Measurements from ENCODE around the gene SSTR1.

Gene SSTR1, protein sequence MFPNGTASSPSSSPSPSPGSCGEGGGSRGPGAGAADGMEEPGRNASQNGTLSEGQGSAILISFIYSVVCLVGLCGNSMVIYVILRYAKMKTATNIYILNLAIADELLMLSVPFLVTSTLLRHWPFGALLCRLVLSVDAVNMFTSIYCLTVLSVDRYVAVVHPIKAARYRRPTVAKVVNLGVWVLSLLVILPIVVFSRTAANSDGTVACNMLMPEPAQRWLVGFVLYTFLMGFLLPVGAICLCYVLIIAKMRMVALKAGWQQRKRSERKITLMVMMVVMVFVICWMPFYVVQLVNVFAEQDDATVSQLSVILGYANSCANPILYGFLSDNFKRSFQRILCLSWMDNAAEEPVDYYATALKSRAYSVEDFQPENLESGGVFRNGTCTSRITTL

DNA sequence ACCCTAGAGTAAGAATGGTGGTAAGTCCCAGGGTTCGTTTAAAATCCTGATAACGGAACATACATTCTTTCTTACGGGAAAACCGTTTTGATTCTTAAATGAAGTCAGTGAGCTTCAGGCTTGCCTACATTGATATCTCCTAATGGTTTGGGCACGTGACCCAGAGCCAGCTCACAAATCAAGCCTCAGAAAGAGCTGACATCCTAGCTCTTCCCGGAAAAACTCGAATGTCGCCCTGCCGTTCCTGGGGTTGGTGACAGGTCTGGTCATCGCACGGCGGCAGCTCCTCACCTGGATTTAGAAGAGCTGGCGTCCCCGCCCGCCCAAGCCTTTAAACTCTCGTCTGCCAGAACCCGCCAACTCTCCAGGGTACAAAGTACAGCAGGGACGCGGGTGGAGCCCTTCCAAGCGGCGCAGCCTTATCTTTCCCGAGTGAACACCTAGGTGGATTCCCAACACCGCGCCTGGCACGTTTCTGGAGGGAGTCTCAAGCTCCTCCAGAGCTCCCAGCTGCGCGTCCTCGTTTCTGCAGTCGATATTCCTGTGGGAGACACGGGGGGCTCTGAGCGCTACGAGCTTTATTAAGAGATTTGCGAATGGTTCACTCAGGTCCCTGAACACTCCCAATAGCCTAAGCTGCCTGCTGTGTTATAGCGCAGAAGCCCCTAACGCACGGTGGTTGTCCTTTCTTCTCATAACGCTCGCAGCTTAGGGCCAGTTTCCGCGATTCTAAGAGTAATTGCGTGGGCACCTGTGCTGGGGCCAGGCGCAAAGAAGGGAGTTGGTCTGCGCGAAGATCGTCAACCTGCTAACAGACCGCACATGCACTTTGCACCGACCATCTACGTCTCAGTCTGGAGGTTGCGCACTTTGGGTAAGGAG lies at the start of gene SSTR1:
Gene SSTR1 (plus strand): TSS at position 169 of the 882 bp plus-strand sequence. CDS start 1,486 bp downstream, outside the sequence.
- H3K4me3 ChIP-seq (ENCODE audit: low read length) = no peak within 1 kb of the TSS
- WGBS (ENCODE audit: insufficient coverage, insufficient read length) = no CpG with 5 or more reads among the region's 49 CpGs
- no peaks in the 10 kb centered on the region for H3K36me3 ChIP-seq (ENCODE audit: control insufficient read depth, insufficient read depth, low read length)
- H3K9me3 ChIP-seq (ENCODE audit: control insufficient read depth, insufficient read depth, low read length) = no peaks in the 10 kb centered on the region
- peaks cover 56% of the 10 kb centered on the region for H3K27me3 ChIP-seq (ENCODE audit: control insufficient read depth, insufficient read depth, low read length)
- no peak for DNase-seq (ENCODE audit: low read depth, low spot score)
- no peak within 1 kb of the TSS for H3K27ac ChIP-seq (ENCODE audit: low read length)
- H3K4me1 ChIP-seq (ENCODE audit: control insufficient read depth, insufficient read depth, low read length) = peaks cover 8% of the 10 kb centered on the region; the same call in 1 of the 2 replicates

DNA sequence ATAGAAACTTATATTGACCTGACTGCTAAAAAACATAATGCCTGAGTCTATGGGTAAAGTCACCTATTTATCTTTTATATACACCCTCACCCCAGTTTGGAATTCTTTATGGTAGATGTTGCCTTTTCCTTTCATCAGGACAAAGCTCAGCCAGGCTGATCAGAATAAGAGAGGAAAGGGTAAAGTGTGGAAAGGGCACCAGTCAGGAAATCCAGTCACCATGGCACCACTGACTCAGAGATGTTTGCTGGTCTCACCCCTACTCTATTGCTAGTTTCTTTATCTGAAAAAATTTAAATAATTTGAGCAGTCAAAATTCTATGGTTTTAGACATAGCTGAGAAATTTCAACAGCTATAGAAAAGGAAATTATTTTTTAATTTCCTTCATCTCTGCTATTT lies 49.2 kb upstream of the SSTR1 start:
- no peaks in the 10 kb centered on the region for H3K9me3 ChIP-seq (ENCODE audit: control insufficient read depth, insufficient read depth, low read length)
- H3K36me3 ChIP-seq (ENCODE audit: control insufficient read depth, insufficient read depth, low read length) = no peaks in the 10 kb centered on the region
- no peaks in the 10 kb centered on the region for H3K27me3 ChIP-seq (ENCODE audit: control insufficient read depth, insufficient read depth, low read length)
- no peak overlapping the region for H3K4me3 ChIP-seq (ENCODE audit: low read length)
- H3K27ac ChIP-seq (ENCODE audit: low read length) = no peak overlapping the region
- no peak for DNase-seq (ENCODE audit: low read depth, low spot score)
- no peaks in the 10 kb centered on the region for H3K4me1 ChIP-seq (ENCODE audit: control insufficient read depth, insufficient read depth, low read length)

DNA sequence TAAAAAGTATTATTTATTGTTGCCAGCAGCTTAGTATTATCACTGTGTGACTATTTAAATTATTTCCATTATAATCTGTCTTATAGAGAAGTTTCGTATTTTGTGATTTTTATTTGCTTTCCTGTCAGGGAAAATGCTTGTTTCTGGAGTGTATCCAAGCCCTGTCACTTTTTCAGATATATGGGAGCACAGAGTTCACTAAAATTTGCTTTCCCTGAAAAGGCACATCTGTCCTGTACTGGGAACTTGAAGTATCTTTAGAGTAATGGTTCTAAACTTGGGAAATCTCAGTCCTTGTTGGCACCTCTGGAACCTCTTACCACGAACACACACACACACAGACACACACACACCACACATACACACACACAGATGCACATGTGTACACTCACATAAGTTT lies 39.3 kb upstream of the SSTR1 start:
- H3K4me3 ChIP-seq (ENCODE audit: low read length) = no peak overlapping the region
- no CpG with 5 or more reads among the region's 2 CpGs for WGBS (ENCODE audit: insufficient coverage, insufficient read length)

DNA sequence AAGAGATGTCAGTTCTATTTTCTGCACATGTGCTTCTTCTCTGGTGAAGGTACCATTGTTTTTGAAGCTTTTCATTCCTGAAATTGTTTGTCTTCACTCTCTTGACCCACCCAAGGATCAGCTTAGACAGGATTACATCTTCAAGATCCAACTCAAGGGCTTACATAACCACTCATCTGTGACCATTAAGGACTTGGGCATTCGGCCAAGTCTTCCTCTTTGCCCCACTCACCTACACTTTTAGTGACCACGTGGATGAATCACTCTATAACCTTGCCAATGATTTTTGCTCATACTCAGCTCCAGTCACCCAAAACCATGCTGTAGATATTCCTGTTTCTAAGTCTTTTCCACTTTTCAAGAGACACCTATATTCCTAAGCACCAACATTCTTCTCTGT lies 36.5 kb upstream of the SSTR1 start:
- no peaks in the 10 kb centered on the region for H3K9me3 ChIP-seq (ENCODE audit: control insufficient read depth, insufficient read depth, low read length)
- H3K27me3 ChIP-seq (ENCODE audit: control insufficient read depth, insufficient read depth, low read length) = no peaks in the 10 kb centered on the region
- no peak for DNase-seq (ENCODE audit: low read depth, low spot score)
- 0 out of 2 replicates have a peak, but pooled peaks cover 1% of the 10 kb centered on the region for H3K4me1 ChIP-seq (ENCODE audit: control insufficient read depth, insufficient read depth, low read length)
- H3K27ac ChIP-seq (ENCODE audit: low read length) = no peak overlapping the region
- no CpG with 5 or more reads among the region's 2 CpGs for WGBS (ENCODE audit: insufficient coverage, insufficient read length)
- H3K36me3 ChIP-seq (ENCODE audit: control insufficient read depth, insufficient read depth, low read length) = no peaks in the 10 kb centered on the region
- no peak overlapping the region for H3K4me3 ChIP-seq (ENCODE audit: low read length)

More for the DNA sequence above, 39.3 kb upstream of the SSTR1 start:
- Histone ChIP-seq H3K4me1 (ENCODE audit: control insufficient read depth, insufficient read depth, low read length) (no peaks in the 10 kb centered on the region), H3K36me3 (ENCODE audit: control insufficient read depth, insufficient read depth, low read length) (no peaks in the 10 kb centered on the region), H3K27ac (ENCODE audit: low read length) (no peak overlapping the region), H3K9me3 (ENCODE audit: control insufficient read depth, insufficient read depth, low read length) (no peaks in the 10 kb centered on the region), H3K27me3 (ENCODE audit: control insufficient read depth, insufficient read depth, low read length) (no peaks in the 10 kb centered on the region)
- no peak for DNase-seq (ENCODE audit: low read depth, low spot score)

DNA sequence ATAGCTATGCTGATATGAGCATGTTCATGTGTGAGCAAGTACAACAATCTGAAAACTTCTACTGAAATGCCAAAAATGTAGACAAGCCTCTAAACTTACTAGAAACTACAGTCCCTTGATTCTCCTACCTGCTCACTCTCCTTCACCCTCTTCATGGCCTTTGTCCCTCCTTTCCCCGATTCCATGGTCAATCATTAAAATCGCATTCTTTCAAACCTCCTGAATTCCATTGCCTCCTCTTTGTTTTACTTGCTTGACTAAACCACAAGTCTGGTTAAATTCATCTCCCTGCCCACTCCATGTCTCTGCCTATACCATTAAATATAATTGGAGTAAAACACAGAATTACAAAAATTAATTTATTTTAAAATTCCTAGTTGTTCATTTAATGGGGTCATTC lies 33.0 kb upstream of the SSTR1 start:
- Histone ChIP-seq H3K27ac (ENCODE audit: low read length) (no peak overlapping the region), H3K4me1 (ENCODE audit: control insufficient read depth, insufficient read depth, low read length) (0 out of 2 replicates have a peak, but pooled peaks cover 1% of the 10 kb centered on the region), H3K27me3 (ENCODE audit: control insufficient read depth, insufficient read depth, low read length) (no peaks in the 10 kb centered on the region), H3K9me3 (ENCODE audit: control insufficient read depth, insufficient read depth, low read length) (no peaks in the 10 kb centered on the region), H3K36me3 (ENCODE audit: control insufficient read depth, insufficient read depth, low read length) (no peaks in the 10 kb centered on the region), H3K4me3 (ENCODE audit: low read length) (no peak overlapping the region)
- 100% methylated on average over 1 of the region's 2 CpGs for WGBS (ENCODE audit: insufficient coverage, insufficient read length)
- DNase-seq (ENCODE audit: low read depth, low spot score) = no peak

DNA sequence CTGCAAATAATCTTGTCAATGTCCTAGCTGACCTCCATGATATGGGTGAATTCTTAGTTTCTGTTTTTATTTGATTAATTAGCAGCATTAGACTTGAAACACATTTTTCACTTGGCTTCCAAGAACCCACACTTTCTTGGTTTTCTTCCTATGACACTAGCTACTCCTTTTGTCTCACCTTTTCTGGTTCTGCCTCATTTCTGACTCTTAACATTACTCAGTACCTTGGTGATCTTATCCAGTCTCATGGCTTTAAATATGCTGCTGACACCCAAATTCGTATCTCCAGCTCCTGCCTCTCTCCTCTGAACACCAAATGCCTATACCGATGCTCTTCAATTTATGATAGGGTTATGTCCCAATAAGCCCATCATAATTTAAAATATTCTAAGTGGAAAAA lies 32.0 kb upstream of the SSTR1 start:
- H3K4me3 ChIP-seq (ENCODE audit: low read length) = no peak overlapping the region
- H3K27me3 ChIP-seq (ENCODE audit: control insufficient read depth, insufficient read depth, low read length) = no peaks in the 10 kb centered on the region
- no peaks in the 10 kb centered on the region for H3K36me3 ChIP-seq (ENCODE audit: control insufficient read depth, insufficient read depth, low read length)
- no peak overlapping the region for H3K27ac ChIP-seq (ENCODE audit: low read length)
- H3K4me1 ChIP-seq (ENCODE audit: control insufficient read depth, insufficient read depth, low read length) = 0 out of 2 replicates have a peak, but pooled peaks cover 1% of the 10 kb centered on the region
- no CpG with 5 or more reads among the region's 2 CpGs for WGBS (ENCODE audit: insufficient coverage, insufficient read length)
- H3K9me3 ChIP-seq (ENCODE audit: control insufficient read depth, insufficient read depth, low read length) = no peaks in the 10 kb centered on the region
- no peak for DNase-seq (ENCODE audit: low read depth, low spot score)

DNA sequence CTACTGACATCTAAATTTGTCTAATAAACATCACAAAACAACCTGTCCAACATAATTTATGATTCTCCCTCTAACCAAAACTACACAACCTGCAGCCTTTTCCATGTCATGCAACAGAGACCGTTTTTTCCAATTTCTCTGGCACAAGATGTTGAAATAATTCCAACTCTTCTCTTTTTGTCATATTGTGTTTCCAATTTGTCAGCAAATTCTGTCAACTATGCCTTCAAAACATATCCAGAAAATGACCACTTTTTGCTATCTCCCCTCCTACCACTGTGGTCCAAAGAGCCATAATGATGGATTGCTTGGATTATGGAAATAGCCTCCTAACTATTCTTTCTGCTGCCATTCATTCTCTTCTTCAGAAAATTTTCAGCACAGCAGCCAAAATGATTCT lies 31.3 kb upstream of the SSTR1 start:
- Histone ChIP-seq H3K9me3 (ENCODE audit: control insufficient read depth, insufficient read depth, low read length) (no peaks in the 10 kb centered on the region), H3K27ac (ENCODE audit: low read length) (no peak overlapping the region), H3K27me3 (ENCODE audit: control insufficient read depth, insufficient read depth, low read length) (no peaks in the 10 kb centered on the region), H3K4me1 (ENCODE audit: control insufficient read depth, insufficient read depth, low read length) (0 out of 2 replicates have a peak, but pooled peaks cover 1% of the 10 kb centered on the region), H3K4me3 (ENCODE audit: low read length) (no peak overlapping the region), H3K36me3 (ENCODE audit: control insufficient read depth, insufficient read depth, low read length) (no peaks in the 10 kb centered on the region)
- WGBS (ENCODE audit: insufficient coverage, insufficient read length) = no CpG with 5 or more reads among the region's 1 CpG
- no peak for DNase-seq (ENCODE audit: low read depth, low spot score)

DNA sequence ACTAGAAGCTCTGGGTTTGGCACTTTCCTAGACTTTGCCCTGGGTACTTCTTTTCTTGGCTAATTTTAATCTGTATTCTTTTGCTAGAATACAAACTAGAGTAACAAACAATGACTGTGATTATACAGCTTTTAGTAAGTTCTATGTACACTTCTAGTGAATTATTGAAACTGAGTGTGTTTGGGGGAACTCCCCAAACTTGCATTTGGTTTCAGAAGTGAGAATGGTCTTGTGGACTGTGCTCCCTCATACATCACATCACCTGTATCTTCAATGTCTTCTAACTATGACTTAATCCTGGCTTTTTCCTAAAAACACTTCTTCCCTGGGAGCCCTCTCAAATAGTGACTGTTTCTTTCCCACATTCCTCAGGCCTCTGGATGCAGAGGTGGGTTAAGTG lies 23.6 kb upstream of the SSTR1 start:
- Histone ChIP-seq H3K27me3 (ENCODE audit: control insufficient read depth, insufficient read depth, low read length) (no peaks in the 10 kb centered on the region), H3K9me3 (ENCODE audit: control insufficient read depth, insufficient read depth, low read length) (no peaks in the 10 kb centered on the region), H3K36me3 (ENCODE audit: control insufficient read depth, insufficient read depth, low read length) (no peaks in the 10 kb centered on the region; the same call in 1 of the 2 replicates), H3K27ac (ENCODE audit: low read length) (no peak overlapping the region), H3K4me1 (ENCODE audit: control insufficient read depth, insufficient read depth, low read length) (peaks cover 5% of the 10 kb centered on the region; the same call in 1 of the 2 replicates), H3K4me3 (ENCODE audit: low read length) (no peak overlapping the region)
- no peak for DNase-seq (ENCODE audit: low read depth, low spot score)

DNA sequence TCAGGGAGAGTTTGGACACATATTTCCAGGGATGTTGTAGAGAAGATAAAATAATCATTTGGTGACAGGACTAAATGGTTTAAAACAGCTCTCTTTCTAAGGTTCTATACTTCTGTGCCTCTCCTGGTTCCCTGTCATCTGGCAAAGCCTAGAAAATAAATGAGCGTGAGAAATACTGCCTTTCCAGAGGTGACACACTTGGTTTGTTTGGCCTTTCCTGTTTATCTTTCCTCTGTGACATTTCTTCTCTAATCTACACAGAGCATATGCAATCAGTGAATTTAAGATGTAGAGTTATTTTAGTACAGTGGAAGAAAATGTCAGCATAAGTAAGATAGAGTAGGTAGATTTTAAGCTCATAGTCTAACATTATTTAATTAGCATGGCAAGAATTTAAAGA lies 22.0 kb upstream of the SSTR1 start:
- H3K27me3 ChIP-seq (ENCODE audit: control insufficient read depth, insufficient read depth, low read length) = no peaks in the 10 kb centered on the region
- H3K4me3 ChIP-seq (ENCODE audit: low read length) = no peak overlapping the region
- H3K9me3 ChIP-seq (ENCODE audit: control insufficient read depth, insufficient read depth, low read length) = no peaks in the 10 kb centered on the region
- no peaks in the 10 kb centered on the region; the same call in 1 of the 2 replicates for H3K36me3 ChIP-seq (ENCODE audit: control insufficient read depth, insufficient read depth, low read length)
- H3K27ac ChIP-seq (ENCODE audit: low read length) = no peak overlapping the region
- H3K4me1 ChIP-seq (ENCODE audit: control insufficient read depth, insufficient read depth, low read length) = peaks cover 7% of the 10 kb centered on the region; the same call in 1 of the 2 replicates
- DNase-seq (ENCODE audit: low read depth, low spot score) = no peak
- no CpG with 5 or more reads among the region's 1 CpG for WGBS (ENCODE audit: insufficient coverage, insufficient read length)

DNA sequence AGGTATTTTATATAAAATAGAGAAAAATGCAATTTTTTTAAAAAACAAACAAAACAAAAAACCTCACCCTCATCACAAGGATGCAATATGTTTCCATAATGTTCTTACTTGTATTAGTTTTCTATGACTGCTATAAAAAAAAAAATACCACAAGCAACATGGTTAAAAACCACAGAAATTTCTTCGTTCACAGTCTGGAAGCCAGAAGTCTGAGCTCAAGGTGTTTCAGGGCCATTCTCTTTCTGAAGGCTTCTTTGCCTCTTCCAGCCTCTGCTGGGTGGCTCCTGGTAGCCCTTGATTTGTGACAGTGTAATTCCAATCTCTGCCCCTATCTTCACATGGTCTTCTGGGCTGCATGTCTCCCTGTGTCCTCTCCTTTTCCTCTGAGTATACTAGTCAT lies 21.5 kb upstream of the SSTR1 start:
- Histone ChIP-seq H3K27me3 (ENCODE audit: control insufficient read depth, insufficient read depth, low read length) (no peaks in the 10 kb centered on the region), H3K27ac (ENCODE audit: low read length) (no peak overlapping the region), H3K9me3 (ENCODE audit: control insufficient read depth, insufficient read depth, low read length) (no peaks in the 10 kb centered on the region), H3K4me1 (ENCODE audit: control insufficient read depth, insufficient read depth, low read length) (peaks cover 7% of the 10 kb centered on the region; the same call in 1 of the 2 replicates), H3K36me3 (ENCODE audit: control insufficient read depth, insufficient read depth, low read length) (no peaks in the 10 kb centered on the region; the same call in 1 of the 2 replicates), H3K4me3 (ENCODE audit: low read length) (no peak overlapping the region)
- no peak for DNase-seq (ENCODE audit: low read depth, low spot score)
- no CpG with 5 or more reads among the region's 1 CpG for WGBS (ENCODE audit: insufficient coverage, insufficient read length)
